Amniotic epithelial cell (primary cell): ENCODE data around the gene IL1RAPL1.

ENCODE experiments used
- DNase-seq: peaks from one replicate; pipeline ENCODE4 v3.0.0-alpha.2; 2010; ENCODE audit warnings: low read depth

Gene IL1RAPL1

GRCh38 chrX:28586981-28587551 lies at the start of gene IL1RAPL1:
TSS of gene IL1RAPL1 (plus strand) at chrX:28587446.
- DNase-seq, result peak; percentile 58

GRCh38 chrX:28542791-28543190 lies 44.5 kb upstream of the IL1RAPL1 start:
- no peak for DNase-seq

GRCh38 chrX:28549838-28550237 lies 37.4 kb upstream of the IL1RAPL1 start:
- no peak for DNase-seq

- DNase-seq, result no peak
These were observed 36.8 kb upstream of the IL1RAPL1 start for GRCh38 chrX:28550331-28550872.

GRCh38 chrX:28552322-28552721 lies 34.9 kb upstream of the IL1RAPL1 start:
- no peak for DNase-seq

- DNase-seq, result no peak
These were observed 34.1 kb upstream of the IL1RAPL1 start for GRCh38 chrX:28552882-28553829.

- no peak for DNase-seq
These were observed 11.1 kb upstream of the IL1RAPL1 start for GRCh38 chrX:28576117-28576516.

- DNase-seq, result no peak
These were observed 5.7 kb upstream of the IL1RAPL1 start for GRCh38 chrX:28581522-28581921.

- no peak for DNase-seq
These were observed 4.7 kb upstream of the IL1RAPL1 start for GRCh38 chrX:28582511-28582910.

- DNase-seq, result no peak
These were observed 3.2 kb upstream of the IL1RAPL1 start for GRCh38 chrX:28584025-28584424.

- DNase-seq, result no peak
These were observed 1.5 kb upstream of the IL1RAPL1 start for GRCh38 chrX:28585767-28586166.

GRCh38 chrX:28586286-28586685 lies 960 bp upstream of the IL1RAPL1 start:
- peak; percentile 17 for DNase-seq

- DNase-seq, result no peak
These were observed 1.8 kb downstream of the IL1RAPL1 start for GRCh38 chrX:28589046-28589445.

- no peak for DNase-seq
These were observed 3.1 kb downstream of the IL1RAPL1 start for GRCh38 chrX:28590396-28590795.

- DNase-seq, result no peak
These were observed 4.3 kb downstream of the IL1RAPL1 start for GRCh38 chrX:28591542-28591941.

GRCh38 chrX:28595346-28595745 lies 8.1 kb downstream of the IL1RAPL1 start:
- DNase-seq, result no peak

- DNase-seq, result no peak
These were observed 12.7 kb downstream of the IL1RAPL1 start for GRCh38 chrX:28599957-28600356.

- DNase-seq, result no peak
These were observed 21.8 kb downstream of the IL1RAPL1 start for GRCh38 chrX:28609003-28609402.

GRCh38 chrX:28609917-28610613 lies 22.8 kb downstream of the IL1RAPL1 start:
- no peak for DNase-seq

GRCh38 chrX:28610746-28611145 lies 23.5 kb downstream of the IL1RAPL1 start:
- DNase-seq, result no peak

- no peak for DNase-seq
These were observed 26.3 kb downstream of the IL1RAPL1 start for GRCh38 chrX:28613558-28613957.

- DNase-seq, result no peak
These were observed 38.0 kb downstream of the IL1RAPL1 start for GRCh38 chrX:28625223-28625622.

- DNase-seq, result no peak
These were observed 39.3 kb downstream of the IL1RAPL1 start for GRCh38 chrX:28626515-28626914.
